GM12891 (cell line): Measurements from ENCODE around the gene TRDN.
"Not testable (repeated sequence)": the region's sequence is repeated elsewhere in the genome, so short reads cannot be mapped to it uniquely, and the experiment has no call there.

ENCODE experiments used
- DNase-seq: peaks from one replicate; pipeline ENCODE4 v3.0.0; 2011; ENCODE audit warnings: low spot score; ENCODE audit not compliant: insufficient read length
- FAIRE-seq: peaks from 2 replicates; lab custom pipeline; 2011; peaks lifted over from hg19 to GRCh38; lab: Jason Lieb, UNC
- PAX5 ChIP-seq: IDR thresholded peaks from 2 replicates; pipeline ENCODE4 v1.6.1; 2011; ENCODE audit warnings: low read length, moderate library complexity, mild to moderate bottlenecking; ENCODE audit not compliant: insufficient read depth, severe bottlenecking
- POLR2A ChIP-seq: IDR thresholded peaks from 2 replicates; pipeline ENCODE4 v1.6.1; 2011; ENCODE audit warnings: low read depth, low read length, control low read depth
- POLR2AphosphoS5 ChIP-seq: IDR thresholded peaks from 2 replicates; pipeline ENCODE4 v1.6.1; 2011; ENCODE audit warnings: low read depth, low read length, control low read depth
- POU2F2 ChIP-seq: IDR thresholded peaks from 2 replicates; pipeline ENCODE4 v1.6.1; 2011; ENCODE audit warnings: low read depth, mild to moderate bottlenecking, control low read depth, low read length, moderate library complexity
- SPI1 ChIP-seq: IDR thresholded peaks from 2 replicates; pipeline ENCODE4 v1.6.1; 2011; ENCODE audit warnings: low read depth, low read length, control low read depth
- TAF1 ChIP-seq: IDR thresholded peaks from 2 replicates; pipeline ENCODE4 v1.6.1; 2011; ENCODE audit warnings: low read depth, low read length, control low read depth

The TRDN gene

DNA sequence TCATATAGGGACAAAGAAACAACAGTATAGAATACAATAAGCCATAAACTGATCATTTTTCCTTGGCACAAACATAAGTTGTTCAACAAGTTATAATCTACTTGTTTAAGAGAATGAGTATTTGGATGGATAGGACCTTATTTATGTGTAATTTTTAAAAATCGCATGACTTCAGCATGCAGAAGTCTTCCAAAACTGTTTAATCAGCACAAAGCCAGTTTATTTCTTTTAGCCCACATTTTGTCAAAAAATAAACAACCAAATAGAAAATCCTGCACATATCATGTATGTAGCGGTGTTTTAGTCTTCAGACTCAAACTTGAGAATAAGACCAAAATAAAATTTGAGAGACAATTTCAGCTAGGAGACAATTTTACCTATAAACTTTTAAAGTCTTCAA lies 304.7 kb downstream of the TRDN start:
- TF ChIP-seq POLR2AphosphoS5 (no peak), SPI1 (no peak), POLR2A (no peak), TAF1 (no peak), PAX5 (no peak), POU2F2 (no peak)
- FAIRE-seq (no peak), DNase-seq (no peak)

DNA sequence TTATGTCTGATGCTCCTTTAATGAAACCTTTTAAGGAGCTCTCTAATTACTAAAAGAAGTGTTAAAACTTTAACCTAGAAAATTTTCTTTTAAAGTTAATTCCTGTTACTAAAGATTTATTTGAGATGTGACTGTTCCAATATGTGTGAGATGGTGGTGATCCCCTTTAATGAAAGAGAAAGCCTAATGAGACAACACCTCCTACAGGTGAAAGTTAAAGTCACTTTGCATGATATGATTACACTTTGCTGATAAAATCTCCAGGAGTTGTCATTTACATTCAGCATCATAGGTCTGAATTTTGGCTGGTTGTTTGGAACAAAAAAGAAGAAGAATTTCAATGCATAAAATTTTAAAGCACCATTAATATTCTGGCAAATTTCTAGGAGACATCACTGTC lies 307.4 kb downstream of the TRDN start:
- FAIRE-seq (no peak), DNase-seq (no peak)
- TF ChIP-seq POLR2A (no peak), POLR2AphosphoS5 (no peak), SPI1 (no peak), POU2F2 (no peak), TAF1 (no peak), PAX5 (no peak)

DNA sequence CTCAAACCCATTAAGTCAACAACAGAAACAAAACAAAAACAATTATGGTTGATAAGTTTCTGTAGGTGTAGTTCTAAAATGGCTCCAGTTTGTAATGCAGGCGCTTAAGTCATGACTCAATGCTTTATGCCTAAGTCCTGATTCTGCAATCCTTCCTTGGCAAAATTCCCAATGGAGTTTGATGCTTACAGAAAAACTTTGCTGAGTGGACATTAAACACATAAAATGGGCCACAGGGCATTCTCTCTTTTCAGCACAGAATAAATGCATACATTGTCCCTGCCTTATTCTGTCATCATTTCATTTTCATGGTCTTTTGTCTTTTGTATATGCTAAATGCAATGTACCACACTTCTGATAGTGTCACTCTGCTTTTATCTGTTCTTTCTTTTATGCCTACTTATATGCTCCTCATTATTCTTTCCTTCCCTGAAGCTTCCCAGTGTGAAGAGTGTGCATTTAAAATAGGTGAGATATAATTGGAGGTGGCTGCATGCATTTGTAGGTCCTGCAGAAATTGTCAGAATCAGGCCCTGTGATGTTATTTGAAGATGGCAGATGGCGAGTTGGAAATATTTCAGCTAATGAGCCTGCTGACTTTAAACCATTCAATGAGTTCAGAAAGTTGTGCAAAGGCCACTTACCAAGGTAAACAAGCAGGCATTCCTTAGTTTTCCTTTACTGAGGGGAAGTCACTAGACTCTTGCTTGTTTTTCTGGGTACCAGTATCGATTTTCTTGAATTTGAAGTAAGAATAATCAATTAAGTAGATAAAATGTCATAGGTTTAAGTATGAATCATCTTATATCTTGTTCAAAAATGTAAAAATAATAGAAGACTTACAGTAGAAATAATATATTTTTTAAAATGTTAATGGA lies 313.1 kb downstream of the TRDN start:
- no peak for DNase-seq
- TF ChIP-seq POU2F2 (no peak), POLR2AphosphoS5 (no peak), SPI1 (no peak), POLR2A (no peak), PAX5 (no peak), TAF1 (no peak)
- no peak for FAIRE-seq

DNA sequence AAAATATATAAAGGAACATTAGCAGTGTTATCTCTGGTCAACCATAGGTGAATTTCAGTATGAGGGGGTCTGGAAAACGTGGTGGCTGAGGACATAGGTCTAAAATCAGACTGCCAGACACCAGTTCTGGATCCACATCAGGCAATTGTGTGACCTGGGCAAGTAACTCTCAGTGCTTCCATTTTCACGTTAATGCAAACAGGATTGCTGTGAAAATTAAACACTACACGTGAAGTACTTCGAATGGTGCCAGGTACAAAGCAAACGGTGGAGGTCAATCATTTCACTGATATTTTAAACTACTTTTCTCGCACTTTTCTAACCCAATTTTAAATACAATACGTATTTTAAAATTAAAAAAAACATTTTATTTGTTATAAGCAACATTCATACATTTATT lies 315.7 kb downstream of the TRDN start:
- DNase-seq (no peak), FAIRE-seq (no peak)
- TF ChIP-seq POU2F2 (no peak), PAX5 (no peak), TAF1 (no peak)

DNA sequence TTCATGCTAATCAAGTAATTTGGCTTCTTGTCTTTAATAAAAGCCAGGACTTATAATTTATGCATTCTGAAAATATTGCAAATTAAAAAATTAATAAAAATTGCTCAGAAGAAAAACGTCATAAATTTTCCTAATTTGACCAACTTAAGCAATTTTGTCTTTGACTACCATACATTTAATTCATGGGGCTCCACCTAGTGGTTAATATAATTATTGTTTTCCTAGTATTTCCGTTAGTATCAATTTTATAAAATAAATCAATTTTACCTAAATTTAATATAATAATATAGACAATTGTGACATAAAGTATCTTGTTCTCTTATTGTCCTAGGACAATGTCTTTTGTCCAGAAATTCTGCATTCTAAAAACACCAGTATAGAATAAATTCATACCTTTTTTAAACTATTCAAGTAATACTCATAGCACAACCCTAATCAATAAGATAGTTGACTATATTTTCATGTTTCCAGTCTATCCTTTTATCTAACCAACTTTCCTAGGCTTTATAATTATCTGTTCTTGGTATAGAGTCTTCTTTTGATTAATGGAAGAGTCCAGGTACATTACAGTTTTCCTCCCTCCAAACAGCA lies 319.9 kb downstream of the TRDN start:
- no peak for FAIRE-seq
- DNase-seq: no peak
- no peak for TF ChIP-seq TAF1
- TF ChIP-seq POLR2AphosphoS5: no peak
- TF ChIP-seq SPI1: no peak
- TF ChIP-seq POU2F2: no peak
- no peak for TF ChIP-seq PAX5
- TF ChIP-seq POLR2A: no peak

DNA sequence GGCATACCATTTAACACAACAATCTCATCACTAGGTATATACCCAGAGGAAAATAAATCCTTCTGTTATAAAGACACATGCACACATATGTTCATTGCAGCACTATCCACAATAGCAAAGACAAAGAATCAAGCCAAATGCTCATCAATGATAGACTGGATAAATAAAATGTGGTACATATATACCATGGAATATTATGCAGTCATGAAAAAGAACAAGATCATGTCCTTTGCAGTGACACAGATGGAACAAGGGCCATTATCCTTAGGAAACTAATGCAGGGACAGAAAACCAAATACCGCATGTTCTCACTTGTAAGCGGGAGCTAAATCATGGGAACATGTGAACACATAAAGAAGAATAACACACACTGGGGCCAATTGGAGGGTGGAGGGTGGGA lies 322.3 kb downstream of the TRDN start:
- DNase-seq, FAIRE-seq: not testable (repeated sequence)

DNA sequence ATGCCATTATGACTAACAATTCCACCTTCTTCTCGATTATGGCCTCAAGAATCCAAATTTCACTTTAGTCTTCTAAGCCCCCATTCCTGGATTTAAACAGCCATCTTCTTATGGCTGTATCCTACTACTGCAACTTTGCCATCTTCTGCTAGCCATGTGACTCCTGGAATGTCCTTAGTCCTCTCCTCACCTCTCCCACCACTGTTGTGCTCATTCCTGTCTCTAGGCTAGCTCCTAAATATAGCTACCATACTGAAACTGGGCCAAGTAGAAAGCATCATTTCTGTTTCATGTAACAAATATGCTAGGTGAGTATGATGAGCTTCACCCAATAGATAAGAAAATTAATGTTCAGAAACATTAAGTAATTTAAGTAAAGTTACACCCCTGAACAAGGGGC lies 327.6 kb downstream of the TRDN start:
- FAIRE-seq: no peak
- no peak for TF ChIP-seq PAX5
- no peak for TF ChIP-seq SPI1
- no peak for TF ChIP-seq POLR2AphosphoS5
- no peak for TF ChIP-seq TAF1
- no peak for TF ChIP-seq POLR2A
- no peak for TF ChIP-seq POU2F2

DNA sequence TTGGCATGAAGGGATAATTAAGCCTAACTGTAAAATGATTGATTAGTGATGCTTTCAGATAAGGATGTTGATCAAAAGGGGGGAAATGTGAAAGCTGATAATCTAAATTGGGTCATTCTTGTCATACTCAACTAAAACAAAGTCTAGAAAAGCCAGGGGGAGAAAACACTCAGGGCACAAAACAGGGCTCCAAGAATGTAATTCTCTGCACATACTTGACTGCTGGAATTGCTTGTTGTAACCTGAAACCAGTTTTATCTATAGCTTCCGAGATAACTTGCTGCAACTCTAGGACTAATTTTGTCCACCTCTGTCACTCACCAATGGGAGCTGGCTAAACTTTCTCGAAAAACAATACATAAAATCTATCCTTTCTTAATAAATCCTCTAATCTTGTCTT lies 330.4 kb downstream of the TRDN start:
- TF ChIP-seq POU2F2: no peak
- no peak for TF ChIP-seq PAX5
- no peak for TF ChIP-seq SPI1
- TF ChIP-seq POLR2AphosphoS5: no peak
- no peak for TF ChIP-seq POLR2A
- TF ChIP-seq TAF1: no peak
- DNase-seq: no peak
- no peak for FAIRE-seq

More for the DNA sequence above, 327.6 kb downstream of the TRDN start:
- no peak for DNase-seq

DNA sequence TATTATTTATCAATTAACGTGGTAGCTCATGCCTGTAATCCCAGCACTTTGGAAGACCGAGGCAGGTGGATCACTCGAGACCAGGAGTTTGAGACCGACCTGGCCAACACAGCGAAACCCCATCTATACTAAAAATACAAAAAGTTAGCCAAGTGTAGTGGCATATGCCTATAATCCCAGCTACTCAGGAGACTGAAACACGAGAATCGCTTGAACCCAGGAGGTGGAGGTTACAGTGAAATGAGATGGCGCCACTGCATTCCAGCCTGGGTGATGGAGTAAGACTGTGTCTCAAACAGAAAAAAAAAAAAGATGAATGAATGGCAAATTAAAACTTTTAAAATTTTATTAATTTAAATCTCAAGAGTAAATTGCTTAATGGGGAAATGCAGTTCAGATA lies 341.1 kb downstream of the TRDN start:
- DNase-seq: no peak
- FAIRE-seq: no peak

DNA sequence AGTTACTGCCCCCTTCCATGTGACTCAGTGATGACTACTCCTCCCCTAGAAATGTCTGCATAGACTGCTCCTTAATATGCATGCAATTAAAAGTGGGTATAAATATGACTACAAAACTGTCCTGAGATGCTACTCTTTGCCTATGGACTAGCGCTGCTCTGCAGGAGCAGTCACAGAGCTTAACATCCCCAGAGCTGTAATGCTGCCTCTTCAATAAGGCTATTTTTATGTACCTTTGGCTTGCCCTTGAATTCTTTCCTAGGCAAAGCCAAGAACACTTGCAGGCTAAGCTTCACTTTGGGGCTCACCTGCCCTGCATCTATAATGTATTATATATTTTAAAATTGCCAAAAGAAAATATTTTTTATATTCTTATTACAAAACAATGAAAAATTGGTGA lies 341.6 kb downstream of the TRDN start:
- FAIRE-seq (no peak), DNase-seq (no peak)
- no peak for TF ChIP-seq POLR2A

More for the DNA sequence above, 341.1 kb downstream of the TRDN start:
- no peak for TF ChIP-seq POLR2AphosphoS5
- no peak for TF ChIP-seq POU2F2
- TF ChIP-seq PAX5: no peak

DNA sequence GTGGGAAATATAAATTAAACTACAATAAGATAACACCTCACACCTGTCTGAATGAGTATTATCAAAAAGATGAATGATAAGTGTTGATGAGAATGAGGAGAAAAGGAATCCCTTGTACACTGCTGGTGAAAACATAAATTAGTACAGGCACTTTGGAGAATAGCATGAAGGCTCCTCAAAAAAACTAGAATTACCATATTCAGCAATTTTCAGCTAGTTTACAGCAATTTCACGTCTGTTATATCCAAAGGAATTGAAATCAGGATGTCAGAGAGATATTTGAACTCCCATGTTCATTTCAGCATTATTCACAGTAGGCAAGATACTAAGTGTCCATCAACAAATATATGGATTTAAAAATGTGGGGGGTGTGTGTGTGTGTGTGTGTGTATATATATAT lies 348.1 kb downstream of the TRDN start:
- no peak for TF ChIP-seq SPI1
- no peak for TF ChIP-seq POLR2AphosphoS5
- no peak for TF ChIP-seq PAX5
- no peak for TF ChIP-seq POLR2A
- TF ChIP-seq POU2F2: no peak
- TF ChIP-seq TAF1: no peak
- FAIRE-seq (no peak), DNase-seq (no peak)
